ENCODE data around the gene POLR2F. TPM values are rescaled to one million over a fixed set of nuclear protein-coding genes. Genes with fewer than 3 reads are reported as not detected.

POLR2F gene
- total and polyA plus RNA-seq, 9 of the 15 experiments (the other 6 are each of a cell fraction or from before 2014, with no cell fraction given) = 98.9 to 410 (median 168) TPM

DNA sequence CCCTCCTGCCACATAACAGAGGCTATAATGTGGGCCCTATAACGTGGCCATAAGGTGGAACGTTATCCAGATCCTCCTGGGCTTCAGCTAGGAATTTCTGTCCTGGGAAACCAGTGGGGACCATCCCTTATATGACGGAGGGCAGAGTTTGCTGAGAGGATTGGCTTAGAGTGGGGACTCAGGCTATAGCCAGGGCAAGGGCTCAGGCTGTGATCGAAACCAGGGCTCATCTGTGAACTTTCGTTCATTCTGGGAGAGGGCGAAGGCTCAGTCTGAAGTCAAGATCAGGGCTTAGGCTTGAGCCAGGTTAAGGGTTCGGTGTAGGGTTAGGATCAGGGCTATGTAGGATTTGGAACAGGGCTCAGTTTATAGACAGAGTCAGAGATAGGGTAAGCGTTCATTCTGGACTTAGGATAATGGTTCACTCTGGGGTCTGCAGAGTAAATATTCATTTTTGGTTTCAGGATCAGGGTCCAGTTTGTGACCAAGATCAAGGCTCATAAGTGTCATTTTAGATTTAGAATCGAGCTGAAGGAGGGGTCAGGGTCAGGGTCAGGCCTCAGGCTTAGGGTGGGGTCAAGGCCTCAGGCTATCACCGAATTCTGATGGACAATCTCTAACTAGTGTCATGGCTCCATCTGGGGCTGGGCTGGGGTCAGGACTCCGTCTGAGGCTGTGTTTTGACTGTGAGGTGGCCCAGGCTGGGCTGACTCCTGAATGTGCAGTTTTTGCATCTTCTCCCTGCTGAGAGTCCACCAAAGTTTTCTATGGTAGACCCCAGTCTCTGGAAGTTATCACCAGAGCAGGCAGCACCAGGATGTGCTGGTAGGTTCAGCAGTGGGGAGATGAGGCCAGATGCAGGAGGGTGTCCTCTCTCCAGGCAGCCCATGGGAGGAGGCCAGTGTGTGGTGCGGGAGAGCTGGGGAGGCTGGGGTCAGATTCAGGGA, 64.7 kb downstream of the POLR2F start:
- Histone ChIP-seq H3K9me3 (replicated peaks; ENCODE audit: control insufficient read depth, insufficient read depth, low read depth, low read length) (no peaks in the 10 kb centered on the region), H3K9ac (ENCODE audit: insufficient read depth in 1 of 2, low read depth in 2 of 2, low read length in 2 of 2) (peak overlapping the region in 1 of 2 experiments; percentile 26; a peak in 1 of 4 replicates), H3K27me3 (ENCODE audit: control insufficient read depth in 2 of 2, insufficient read depth in 2 of 2, low read length in 2 of 2) (no peaks in the 10 kb centered on the region), H3K27ac (ENCODE audit: extremely low read depth, low read depth, low read length) (no peak overlapping the region), H3K36me3 (ENCODE audit: control insufficient read depth, insufficient read depth, low read length) (no peaks in the 10 kb centered on the region), H2AFZ (ENCODE audit: low read depth, low read length) (0 out of 2 replicates have a peak overlapping the region, but pooled peaks have one; percentile 23), H3K4me3 (no peak overlapping the region), H3K79me2 (ENCODE audit: control insufficient read depth, insufficient read depth, low read length) (no peaks in the 10 kb centered on the region), H4K20me1 (replicated peaks; ENCODE audit: control insufficient read depth, insufficient read depth, low read length) (no peaks in the 10 kb centered on the region), H3K9me1 (ENCODE audit: control insufficient read depth, insufficient read depth, low read length) (no peaks in the 10 kb centered on the region), H3K4me2 (ENCODE audit: insufficient read depth, low read length) (no peak overlapping the region), H3K4me1 (replicated peaks in 1 of 2; ENCODE audit: control insufficient read depth in 2 of 2, insufficient read depth in 2 of 2, low read length in 2 of 2) (peaks cover 10 to 24% of the 10 kb centered on the region in 2 experiments; a peak in 4 of 5 replicates)
- DNase-seq (ENCODE audit: extremely low read depth in 1 of 4, low spot score in 3 of 4) = peak in 1 of 4 experiments; percentile 27
- ChIA-PET CTCF (ENCODE audit: low intra/inter-chr PET ratio) (no interaction called here), POLR2A (interaction anchor here (0.7 kb wide), 1 partner anchor 12 kb away, joined by 3 read pairs; no protein-coding TSS in a partner anchor)
- no peak for FAIRE-seq
- no TSS peak for BruUV-seq (replicated peaks)
- peak; percentile 64; the same call in 2 of the 3 replicates for ATAC-seq
- WGBS (ENCODE audit: insufficient coverage, low coverage, missing lambda C conversion rate) = 49% methylated on average over 12 of the region's 12 CpGs
- intact Hi-C loops (cut with micrococcal nuclease) (no loop called here), in situ Hi-C loops (cut with MboI) (no loop called here)
- TF ChIP-seq, protein P1, sequence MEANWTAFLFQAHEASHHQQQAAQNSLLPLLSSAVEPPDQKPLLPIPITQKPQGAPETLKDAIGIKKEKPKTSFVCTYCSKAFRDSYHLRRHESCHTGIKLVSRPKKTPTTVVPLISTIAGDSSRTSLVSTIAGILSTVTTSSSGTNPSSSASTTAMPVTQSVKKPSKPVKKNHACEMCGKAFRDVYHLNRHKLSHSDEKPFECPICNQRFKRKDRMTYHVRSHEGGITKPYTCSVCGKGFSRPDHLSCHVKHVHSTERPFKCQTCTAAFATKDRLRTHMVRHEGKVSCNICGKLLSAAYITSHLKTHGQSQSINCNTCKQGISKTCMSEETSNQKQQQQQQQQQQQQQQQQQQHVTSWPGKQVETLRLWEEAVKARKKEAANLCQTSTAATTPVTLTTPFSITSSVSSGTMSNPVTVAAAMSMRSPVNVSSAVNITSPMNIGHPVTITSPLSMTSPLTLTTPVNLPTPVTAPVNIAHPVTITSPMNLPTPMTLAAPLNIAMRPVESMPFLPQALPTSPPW (CRISPR knock-in tag; IDR thresholded peaks at IDR 0.05) = no peak
- TF ChIP-seq, protein P2, sequence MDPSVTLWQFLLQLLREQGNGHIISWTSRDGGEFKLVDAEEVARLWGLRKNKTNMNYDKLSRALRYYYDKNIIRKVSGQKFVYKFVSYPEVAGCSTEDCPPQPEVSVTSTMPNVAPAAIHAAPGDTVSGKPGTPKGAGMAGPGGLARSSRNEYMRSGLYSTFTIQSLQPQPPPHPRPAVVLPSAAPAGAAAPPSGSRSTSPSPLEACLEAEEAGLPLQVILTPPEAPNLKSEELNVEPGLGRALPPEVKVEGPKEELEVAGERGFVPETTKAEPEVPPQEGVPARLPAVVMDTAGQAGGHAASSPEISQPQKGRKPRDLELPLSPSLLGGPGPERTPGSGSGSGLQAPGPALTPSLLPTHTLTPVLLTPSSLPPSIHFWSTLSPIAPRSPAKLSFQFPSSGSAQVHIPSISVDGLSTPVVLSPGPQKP (CRISPR knock-in tag; IDR thresholded peaks at IDR 0.05) = no peak
- TF ChIP-seq NEUROD1 (IDR thresholded peaks at IDR 0.05; ENCODE audit: borderline replicate concordance, low read depth, low read length, partially characterized antibody) (no peak), ZNF274 (IDR thresholded peaks at IDR 0.05; ENCODE audit: borderline replicate concordance, low read depth, low read length) (no peak), SUPT5H (IDR thresholded peaks at IDR 0.05) (no peak), RBM17 (IDR thresholded peaks at IDR 0.05; ENCODE audit: borderline replicate concordance, low read depth, low read length) (no peak), PHB2 (IDR thresholded peaks at IDR 0.05; ENCODE audit: low read depth) (no peak), TEAD2 (tag; IDR thresholded peaks at IDR 0.05) (no peak)
- TF ChIP-seq, protein P3, sequence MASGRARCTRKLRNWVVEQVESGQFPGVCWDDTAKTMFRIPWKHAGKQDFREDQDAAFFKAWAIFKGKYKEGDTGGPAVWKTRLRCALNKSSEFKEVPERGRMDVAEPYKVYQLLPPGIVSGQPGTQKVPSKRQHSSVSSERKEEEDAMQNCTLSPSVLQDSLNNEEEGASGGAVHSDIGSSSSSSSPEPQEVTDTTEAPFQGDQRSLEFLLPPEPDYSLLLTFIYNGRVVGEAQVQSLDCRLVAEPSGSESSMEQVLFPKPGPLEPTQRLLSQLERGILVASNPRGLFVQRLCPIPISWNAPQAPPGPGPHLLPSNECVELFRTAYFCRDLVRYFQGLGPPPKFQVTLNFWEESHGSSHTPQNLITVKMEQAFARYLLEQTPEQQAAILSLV (tag; IDR thresholded peaks at IDR 0.05) = no peak
- TF ChIP-seq, protein P4, sequence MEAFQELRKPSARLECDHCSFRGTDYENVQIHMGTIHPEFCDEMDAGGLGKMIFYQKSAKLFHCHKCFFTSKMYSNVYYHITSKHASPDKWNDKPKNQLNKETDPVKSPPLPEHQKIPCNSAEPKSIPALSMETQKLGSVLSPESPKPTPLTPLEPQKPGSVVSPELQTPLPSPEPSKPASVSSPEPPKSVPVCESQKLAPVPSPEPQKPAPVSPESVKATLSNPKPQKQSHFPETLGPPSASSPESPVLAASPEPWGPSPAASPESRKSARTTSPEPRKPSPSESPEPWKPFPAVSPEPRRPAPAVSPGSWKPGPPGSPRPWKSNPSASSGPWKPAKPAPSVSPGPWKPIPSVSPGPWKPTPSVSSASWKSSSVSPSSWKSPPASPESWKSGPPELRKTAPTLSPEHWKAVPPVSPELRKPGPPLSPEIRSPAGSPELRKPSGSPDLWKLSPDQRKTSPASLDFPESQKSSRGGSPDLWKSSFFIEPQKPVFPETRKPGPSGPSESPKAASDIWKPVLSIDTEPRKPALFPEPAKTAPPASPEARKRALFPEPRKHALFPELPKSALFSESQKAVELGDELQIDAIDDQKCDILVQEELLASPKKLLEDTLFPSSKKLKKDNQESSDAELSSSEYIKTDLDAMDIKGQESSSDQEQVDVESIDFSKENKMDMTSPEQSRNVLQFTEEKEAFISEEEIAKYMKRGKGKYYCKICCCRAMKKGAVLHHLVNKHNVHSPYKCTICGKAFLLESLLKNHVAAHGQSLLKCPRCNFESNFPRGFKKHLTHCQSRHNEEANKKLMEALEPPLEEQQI (IDR thresholded peaks at IDR 0.05) = no peak
- TF ChIP-seq, protein P5, sequence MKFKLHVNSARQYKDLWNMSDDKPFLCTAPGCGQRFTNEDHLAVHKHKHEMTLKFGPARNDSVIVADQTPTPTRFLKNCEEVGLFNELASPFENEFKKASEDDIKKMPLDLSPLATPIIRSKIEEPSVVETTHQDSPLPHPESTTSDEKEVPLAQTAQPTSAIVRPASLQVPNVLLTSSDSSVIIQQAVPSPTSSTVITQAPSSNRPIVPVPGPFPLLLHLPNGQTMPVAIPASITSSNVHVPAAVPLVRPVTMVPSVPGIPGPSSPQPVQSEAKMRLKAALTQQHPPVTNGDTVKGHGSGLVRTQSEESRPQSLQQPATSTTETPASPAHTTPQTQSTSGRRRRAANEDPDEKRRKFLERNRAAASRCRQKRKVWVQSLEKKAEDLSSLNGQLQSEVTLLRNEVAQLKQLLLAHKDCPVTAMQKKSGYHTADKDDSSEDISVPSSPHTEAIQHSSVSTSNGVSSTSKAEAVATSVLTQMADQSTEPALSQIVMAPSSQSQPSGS (CRISPR knock-in tag; IDR thresholded peaks at IDR 0.05) = no peak
